ENCODE measurements around the gene RBBP4. TPM values are rescaled to one million over a fixed set of nuclear protein-coding genes. Genes with fewer than 3 reads are reported as not detected.
"Not testable (repeated sequence)": the region's sequence is repeated elsewhere in the genome, so short reads cannot be mapped to it uniquely, and the experiment has no call there.

Gene RBBP4
- total and polyA plus RNA-seq, 5 donors from 2014 or later, result 139 to 312 (median 286) TPM

GRCh38 chr1:32668716-32669115 lies 17.7 kb downstream of the RBBP4 start:
- H3K9me3 ChIP-seq (ENCODE audit: control insufficient read depth in 2 of 2, low read length in 2 of 2); H3K27me3 ChIP-seq (ENCODE audit: control insufficient read depth, insufficient read depth, low read length); DNase-seq; H3K4me3 ChIP-seq (ENCODE audit: low read depth, low read length); ATAC-seq (ENCODE audit: low read depth in 2 of 2); H3K27me3 Mint-ChIP-seq; H3K4me3 Mint-ChIP-seq; H3K9me3 Mint-ChIP-seq; H3K4me1 ChIP-seq (ENCODE audit: control insufficient read depth, insufficient read depth, low read length, poor library complexity, severe bottlenecking); H3K27ac ChIP-seq (ENCODE audit: insufficient read depth, low read length, poor library complexity, severe bottlenecking): not testable (repeated sequence)
- Mint-ChIP-seq H3K27ac (peak overlapping the region in 2 of 3 donors; percentile 48 to 58), H3K36me3 (peaks cover 43% of the 10 kb centered on the region), H3K4me1 (peaks cover 4 to 22% (median 8%) of the 10 kb centered on the region in 4 donors)
- peaks cover 92% of the 10 kb centered on the region for H3K36me3 ChIP-seq (ENCODE audit: control insufficient read depth, insufficient read depth, low read length)

GRCh38 chr1:32676945-32677344 lies 25.9 kb downstream of the RBBP4 start:
- peaks cover 45% of the 10 kb centered on the region for H3K36me3 Mint-ChIP-seq

GRCh38 chr1:32679993-32680392 lies 29.0 kb downstream of the RBBP4 start:
- not testable (repeated sequence) for DNase-seq; H3K4me1 Mint-ChIP-seq; H3K4me3 Mint-ChIP-seq; H3K4me1 ChIP-seq (ENCODE audit: control insufficient read depth, insufficient read depth, low read length, poor library complexity, severe bottlenecking); H3K4me3 ChIP-seq (ENCODE audit: low read depth, low read length); H3K27me3 ChIP-seq (ENCODE audit: control insufficient read depth, insufficient read depth, low read length); ATAC-seq (ENCODE audit: low read depth in 2 of 2); H3K9me3 Mint-ChIP-seq; H3K9me3 ChIP-seq (ENCODE audit: control insufficient read depth in 2 of 2, low read length in 2 of 2); H3K27ac ChIP-seq (ENCODE audit: insufficient read depth, low read length, poor library complexity, severe bottlenecking); H3K27me3 Mint-ChIP-seq
- Mint-ChIP-seq H3K36me3 (peaks cover 36% of the 10 kb centered on the region), H3K27ac (peak overlapping the region in 1 of 3 donors; percentile 48)
- peaks cover 74% of the 10 kb centered on the region for H3K36me3 ChIP-seq (ENCODE audit: control insufficient read depth, insufficient read depth, low read length)

More at GRCh38 chr1:32676945-32677344, 25.9 kb downstream of the RBBP4 start:
- no peaks in the 10 kb centered on the region for H3K9me3 Mint-ChIP-seq
- Histone ChIP-seq H3K27ac (ENCODE audit: insufficient read depth, low read length, poor library complexity, severe bottlenecking) (no peak overlapping the region), H3K4me3 (ENCODE audit: low read depth, low read length) (no peak overlapping the region), H3K9me3 (ENCODE audit: control insufficient read depth in 2 of 2, low read length in 2 of 2) (no peaks in the 10 kb centered on the region), H3K27me3 (ENCODE audit: control insufficient read depth, insufficient read depth, low read length) (no peaks in the 10 kb centered on the region), H3K4me1 (ENCODE audit: control insufficient read depth, insufficient read depth, low read length, poor library complexity, severe bottlenecking) (no peaks in the 10 kb centered on the region), H3K36me3 (ENCODE audit: control insufficient read depth, insufficient read depth, low read length) (peaks cover 73% of the 10 kb centered on the region)
- H3K4me1 Mint-ChIP-seq, result peaks cover 0 to 6% (median 2%) of the 10 kb centered on the region in 4 donors
- no peaks in the 10 kb centered on the region for H3K27me3 Mint-ChIP-seq
- ATAC-seq (ENCODE audit: low read depth in 2 of 2) (no peak), DNase-seq (no peak)
- no peak overlapping the region for H3K4me3 Mint-ChIP-seq
- H3K27ac Mint-ChIP-seq, result no peak overlapping the region

- Mint-ChIP-seq H3K9me3 (no peaks in the 10 kb centered on the region), H3K4me3 (no peak overlapping the region), H3K27me3 (no peaks in the 10 kb centered on the region), H3K36me3 (peaks cover 36% of the 10 kb centered on the region), H3K4me1 (peaks cover 0 to 6% (median under 1%) of the 10 kb centered on the region in 4 donors), H3K27ac (no peak overlapping the region)
- DNase-seq, result no peak
- no peaks in the 10 kb centered on the region for H3K4me1 ChIP-seq (ENCODE audit: control insufficient read depth, insufficient read depth, low read length, poor library complexity, severe bottlenecking)
- peaks cover 77% of the 10 kb centered on the region for H3K36me3 ChIP-seq (ENCODE audit: control insufficient read depth, insufficient read depth, low read length)
- H3K27me3 ChIP-seq (ENCODE audit: control insufficient read depth, insufficient read depth, low read length), result no peaks in the 10 kb centered on the region
- no peak for ATAC-seq (ENCODE audit: low read depth in 2 of 2)
- H3K4me3 ChIP-seq (ENCODE audit: low read depth, low read length), result no peak overlapping the region
- H3K27ac ChIP-seq (ENCODE audit: insufficient read depth, low read length, poor library complexity, severe bottlenecking), result no peak overlapping the region
- no peaks in the 10 kb centered on the region for H3K9me3 ChIP-seq (ENCODE audit: control insufficient read depth in 2 of 2, low read length in 2 of 2)
These were observed 29.6 kb downstream of the RBBP4 start for GRCh38 chr1:32680642-32681041.

- peaks cover 76% of the 10 kb centered on the region for H3K36me3 ChIP-seq (ENCODE audit: control insufficient read depth, insufficient read depth, low read length)
- no peak overlapping the region for H3K4me3 ChIP-seq (ENCODE audit: low read depth, low read length)
- Mint-ChIP-seq H3K4me3 (no peak overlapping the region), H3K36me3 (peaks cover 39% of the 10 kb centered on the region), H3K9me3 (no peaks in the 10 kb centered on the region), H3K27me3 (no peaks in the 10 kb centered on the region), H3K27ac (no peak overlapping the region), H3K4me1 (peaks cover 0 to 6% (median 0%) of the 10 kb centered on the region in 4 donors)
- H3K27me3 ChIP-seq (ENCODE audit: control insufficient read depth, insufficient read depth, low read length), result no peaks in the 10 kb centered on the region
- H3K4me1 ChIP-seq (ENCODE audit: control insufficient read depth, insufficient read depth, low read length, poor library complexity, severe bottlenecking), result no peaks in the 10 kb centered on the region
- ATAC-seq (ENCODE audit: low read depth in 2 of 2), result no peak
- H3K27ac ChIP-seq (ENCODE audit: insufficient read depth, low read length, poor library complexity, severe bottlenecking), result no peak overlapping the region
- no peaks in the 10 kb centered on the region for H3K9me3 ChIP-seq (ENCODE audit: control insufficient read depth in 2 of 2, low read length in 2 of 2)
- DNase-seq, result no peak
These were observed 30.5 kb downstream of the RBBP4 start for GRCh38 chr1:32681509-32681908.

- Mint-ChIP-seq H3K36me3 (peaks cover 40% of the 10 kb centered on the region), H3K4me1 (peaks cover 0 to 6% (median 0%) of the 10 kb centered on the region in 4 donors), H3K4me3 (no peak overlapping the region), H3K27ac (no peak overlapping the region), H3K27me3 (no peaks in the 10 kb centered on the region), H3K9me3 (no peaks in the 10 kb centered on the region)
- Histone ChIP-seq H3K36me3 (ENCODE audit: control insufficient read depth, insufficient read depth, low read length) (peaks cover 71% of the 10 kb centered on the region), H3K27ac (ENCODE audit: insufficient read depth, low read length, poor library complexity, severe bottlenecking) (no peak overlapping the region), H3K4me1 (ENCODE audit: control insufficient read depth, insufficient read depth, low read length, poor library complexity, severe bottlenecking) (no peaks in the 10 kb centered on the region), H3K9me3 (ENCODE audit: control insufficient read depth in 2 of 2, low read length in 2 of 2) (no peaks in the 10 kb centered on the region), H3K27me3 (ENCODE audit: control insufficient read depth, insufficient read depth, low read length) (no peaks in the 10 kb centered on the region), H3K4me3 (ENCODE audit: low read depth, low read length) (no peak overlapping the region)
- DNase-seq (no peak), ATAC-seq (ENCODE audit: low read depth in 2 of 2) (no peak)
These were observed 31.0 kb downstream of the RBBP4 start for GRCh38 chr1:32681999-32682398.

- H3K4me1 Mint-ChIP-seq, result peaks cover 0 to 6% (median 0%) of the 10 kb centered on the region in 4 donors
- no peak for ATAC-seq (ENCODE audit: low read depth in 2 of 2)
- no peaks in the 10 kb centered on the region for H3K27me3 Mint-ChIP-seq
- no peaks in the 10 kb centered on the region for H3K4me1 ChIP-seq (ENCODE audit: control insufficient read depth, insufficient read depth, low read length, poor library complexity, severe bottlenecking)
- peaks cover 34% of the 10 kb centered on the region for H3K36me3 Mint-ChIP-seq
- no peaks in the 10 kb centered on the region for H3K9me3 Mint-ChIP-seq
- H3K36me3 ChIP-seq (ENCODE audit: control insufficient read depth, insufficient read depth, low read length), result peaks cover 61% of the 10 kb centered on the region
- DNase-seq, result no peak
- H3K4me3 ChIP-seq (ENCODE audit: low read depth, low read length), result no peak overlapping the region
- H3K4me3 Mint-ChIP-seq, result no peak overlapping the region
- no peak overlapping the region for H3K27ac ChIP-seq (ENCODE audit: insufficient read depth, low read length, poor library complexity, severe bottlenecking)
- no peaks in the 10 kb centered on the region for H3K9me3 ChIP-seq (ENCODE audit: control insufficient read depth in 2 of 2, low read length in 2 of 2)
- no peak overlapping the region for H3K27ac Mint-ChIP-seq
- no peaks in the 10 kb centered on the region for H3K27me3 ChIP-seq (ENCODE audit: control insufficient read depth, insufficient read depth, low read length)
These were observed 32.4 kb downstream of the RBBP4 start for GRCh38 chr1:32683397-32683796.

- H3K27ac ChIP-seq (ENCODE audit: insufficient read depth, low read length, poor library complexity, severe bottlenecking), result no peak overlapping the region
- H3K9me3 ChIP-seq (ENCODE audit: control insufficient read depth in 2 of 2, low read length in 2 of 2), result no peaks in the 10 kb centered on the region
- H3K4me1 ChIP-seq (ENCODE audit: control insufficient read depth, insufficient read depth, low read length, poor library complexity, severe bottlenecking), result no peaks in the 10 kb centered on the region
- H3K36me3 ChIP-seq (ENCODE audit: control insufficient read depth, insufficient read depth, low read length), result peaks cover 55% of the 10 kb centered on the region
- Mint-ChIP-seq H3K4me3 (no peak overlapping the region), H3K36me3 (peaks cover 33% of the 10 kb centered on the region), H3K27me3 (no peaks in the 10 kb centered on the region), H3K4me1 (peaks cover 0 to 6% (median 0%) of the 10 kb centered on the region in 4 donors), H3K27ac (peak overlapping the region; percentile 53 to 61 (median 54)), H3K9me3 (no peaks in the 10 kb centered on the region)
- no peaks in the 10 kb centered on the region for H3K27me3 ChIP-seq (ENCODE audit: control insufficient read depth, insufficient read depth, low read length)
- no peak overlapping the region for H3K4me3 ChIP-seq (ENCODE audit: low read depth, low read length)
- no peak for ATAC-seq (ENCODE audit: low read depth in 2 of 2)
- DNase-seq, result no peak
These were observed 33.3 kb downstream of the RBBP4 start for GRCh38 chr1:32684167-32684811.

Data from CD4-positive, CD25-positive, alpha-beta regulatory T cell (primary cell).